Muscle layer of duodenum (tissue), 2 donors: Measurements from ENCODE around the gene HOXD12.

Experiments
- H3K27ac ChIP-seq: one replicate; pipeline ENCODE4 v1.7.0; 2013; ENCODE audit warnings: mild to moderate bottlenecking, low read length
- H3K27me3 ChIP-seq: one replicate; pipeline ENCODE4 v1.7.0; 2013; ENCODE audit warnings: low read depth, mild to moderate bottlenecking, control low read depth, low read length
- H3K36me3 ChIP-seq, 2 donors: one replicate each; pipeline ENCODE4 v1.7.0; 2013; ENCODE audit warnings: low read length in 2 of 2, control low read depth in 1 of 2, mild to moderate bottlenecking in 1 of 2; ENCODE audit not compliant: insufficient read depth in 2 of 2, control insufficient read depth in 1 of 2
- H3K4me1 ChIP-seq, 2 donors: one replicate each; pipeline ENCODE4 v1.7.0; 2013; ENCODE audit warnings: low read length in 2 of 2, mild to moderate bottlenecking in 2 of 2, control low read depth in 1 of 2, moderate library complexity in 1 of 2; ENCODE audit not compliant: insufficient read depth in 2 of 2, control insufficient read depth in 1 of 2
- H3K4me3 ChIP-seq, 2 donors: one replicate each; pipeline ENCODE4 v1.7.0; 2013; ENCODE audit warnings: low read length in 2 of 2, low read depth in 1 of 2, mild to moderate bottlenecking in 1 of 2
- H3K9me3 ChIP-seq, 2 donors: one replicate each; pipeline ENCODE4 v1.7.0; 2013; ENCODE audit warnings: low read length in 2 of 2, control low read depth in 1 of 2, mild to moderate bottlenecking in 1 of 2; ENCODE audit not compliant: control insufficient read depth in 1 of 2
- donor health status: healthy.

The HOXD12 gene

DNA sequence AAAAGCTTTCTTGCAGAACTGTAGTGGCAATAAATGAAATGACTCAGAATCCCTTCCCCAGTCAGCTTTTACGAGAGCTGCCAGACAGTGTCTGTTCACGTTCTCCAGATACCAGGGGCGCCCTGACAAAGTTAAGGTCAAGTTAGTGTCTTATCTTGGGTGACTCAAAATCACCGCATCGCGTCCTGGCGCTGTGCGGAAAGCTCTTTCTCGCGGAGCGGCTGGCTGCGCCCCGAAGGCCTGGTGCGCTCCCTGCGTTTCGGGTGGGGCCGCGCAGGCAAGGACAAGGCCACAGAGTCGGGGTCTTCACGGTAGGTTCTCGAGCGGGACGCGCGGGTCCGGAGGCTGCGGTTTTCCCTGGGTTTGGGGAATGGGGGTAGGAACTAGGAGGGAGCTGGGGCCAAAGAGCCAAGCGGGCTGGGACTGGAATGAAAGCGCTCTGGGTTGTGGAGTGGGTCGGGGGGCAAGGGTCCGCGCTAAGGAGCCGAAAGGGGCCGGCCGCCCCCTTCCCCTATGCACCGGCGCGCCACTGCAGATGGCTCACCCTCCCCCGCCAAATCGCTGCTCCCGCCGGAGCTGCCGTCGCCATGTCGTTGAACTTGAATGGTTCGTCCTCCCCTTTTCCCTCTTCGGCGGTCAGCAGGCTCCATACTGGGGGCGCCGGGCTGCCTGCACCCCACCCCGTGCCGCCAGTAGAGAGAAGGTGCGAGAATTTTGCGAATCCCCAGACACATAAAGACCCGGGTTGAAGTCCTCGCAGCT is 4.9 kb downstream of the HOXD12 start:
- Histone ChIP-seq H3K4me3 (no peak overlapping the region), H3K27ac (no peak overlapping the region), H3K36me3 (no peaks in the 10 kb centered on the region), H3K27me3 (peaks cover 89% of the 10 kb centered on the region), H3K9me3 (no peaks in the 10 kb centered on the region), H3K4me1 (peaks cover 0 to 49% of the 10 kb centered on the region in 2 donors)

- no peaks in the 10 kb centered on the region for H3K36me3 ChIP-seq
- peaks cover 89% of the 10 kb centered on the region for H3K27me3 ChIP-seq
- H3K4me1 ChIP-seq: peaks cover 0 to 42% of the 10 kb centered on the region in 2 donors
- peaks cover 0 to 2% of the 10 kb centered on the region in 2 donors for H3K9me3 ChIP-seq
- no peak overlapping the region for H3K4me3 ChIP-seq
- no peak overlapping the region for H3K27ac ChIP-seq
Observed at GRCh38 chr2:176105078-176105729, 5.6 kb downstream of the HOXD12 start.

GRCh38 chr2:176105730-176106580 is 6.4 kb downstream of the HOXD12 start:
- H3K9me3 ChIP-seq: peaks cover 0 to 9% of the 10 kb centered on the region in 2 donors
- no peaks in the 10 kb centered on the region for H3K36me3 ChIP-seq
- peaks cover 89% of the 10 kb centered on the region for H3K27me3 ChIP-seq
- no peak overlapping the region for H3K27ac ChIP-seq
- peaks cover 0 to 40% of the 10 kb centered on the region in 2 donors for H3K4me1 ChIP-seq
- H3K4me3 ChIP-seq: no peak overlapping the region

- no peaks in the 10 kb centered on the region for H3K36me3 ChIP-seq
- peak within 1 kb of the TSS in 1 of 2 donors; percentile 58 for H3K4me3 ChIP-seq
- H3K9me3 ChIP-seq: peaks cover 0 to 10% of the 10 kb centered on the region in 2 donors
- peaks cover 89% of the 10 kb centered on the region for H3K27me3 ChIP-seq
- no peak within 1 kb of the TSS for H3K27ac ChIP-seq
- H3K4me1 ChIP-seq: peaks cover 0 to 47% of the 10 kb centered on the region in 2 donors
Observed at GRCh38 chr2:176106581-176107539, 7.3 kb downstream of the HOXD12 start, which contains the start of gene HOXD11. Gene HOXD11 (plus strand): TSS chr2:176107280. CDS start chr2:176107356, 76 bp downstream.

DNA sequence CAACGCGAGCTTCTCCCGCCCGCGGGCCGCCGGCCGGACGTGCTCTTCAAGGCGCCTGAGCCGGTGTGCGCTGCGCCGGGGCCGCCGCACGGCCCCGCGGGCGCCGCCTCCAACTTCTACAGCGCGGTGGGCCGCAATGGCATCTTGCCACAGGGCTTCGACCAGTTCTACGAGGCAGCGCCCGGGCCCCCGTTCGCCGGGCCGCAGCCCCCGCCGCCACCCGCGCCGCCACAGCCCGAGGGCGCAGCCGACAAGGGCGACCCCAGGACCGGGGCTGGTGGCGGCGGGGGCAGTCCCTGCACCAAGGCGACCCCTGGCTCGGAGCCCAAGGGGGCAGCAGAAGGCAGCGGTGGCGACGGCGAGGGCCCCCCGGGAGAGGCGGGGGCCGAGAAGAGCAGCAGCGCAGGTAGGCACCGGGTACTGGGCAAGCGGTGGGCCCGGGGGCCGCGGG is 8.2 kb downstream of the HOXD12 start:
- Histone ChIP-seq H3K4me3 (no peak overlapping the region), H3K27ac (no peak overlapping the region), H3K4me1 (peaks cover 0 to 48% of the 10 kb centered on the region in 2 donors), H3K27me3 (peaks cover 89% of the 10 kb centered on the region), H3K36me3 (no peaks in the 10 kb centered on the region), H3K9me3 (peaks cover 0 to 10% of the 10 kb centered on the region in 2 donors)

GRCh38 chr2:176109192-176109901 is 9.8 kb downstream of the HOXD12 start:
- Histone ChIP-seq H3K36me3 (no peaks in the 10 kb centered on the region), H3K4me1 (peaks cover 0 to 39% of the 10 kb centered on the region in 2 donors), H3K4me3 (no peak overlapping the region), H3K27ac (no peak overlapping the region), H3K9me3 (peaks cover 0 to 10% of the 10 kb centered on the region in 2 donors), H3K27me3 (peaks cover 89% of the 10 kb centered on the region)

DNA sequence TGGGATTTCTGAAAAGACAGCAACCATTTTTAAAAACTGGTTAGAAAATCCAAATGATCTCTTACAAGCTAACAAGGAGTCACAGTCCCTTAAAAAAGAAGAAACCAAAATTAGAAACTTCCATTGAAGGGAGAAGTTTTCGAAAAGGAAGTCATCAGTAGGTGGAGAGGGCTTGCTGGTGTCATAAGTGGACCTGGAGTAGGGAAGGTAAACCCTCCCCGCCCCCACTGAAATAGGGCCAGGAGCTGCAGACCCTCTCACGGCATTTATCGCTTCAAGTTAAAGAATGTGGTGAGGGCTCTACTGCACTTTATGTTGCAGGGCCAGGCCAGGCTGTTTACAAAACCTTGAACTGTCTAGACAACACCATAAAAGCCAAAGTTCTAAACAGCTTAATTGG is 10.4 kb downstream of the HOXD12 start:
- peaks cover 0 to 10% of the 10 kb centered on the region in 2 donors for H3K9me3 ChIP-seq
- H3K4me1 ChIP-seq: peaks cover 0 to 33% of the 10 kb centered on the region in 2 donors
- H3K27me3 ChIP-seq: peaks cover 89% of the 10 kb centered on the region
- H3K36me3 ChIP-seq: no peaks in the 10 kb centered on the region
- H3K27ac ChIP-seq: no peak overlapping the region
- H3K4me3 ChIP-seq: no peak overlapping the region

- Histone ChIP-seq H3K27me3 (peaks cover 86% of the 10 kb centered on the region), H3K4me1 (peaks cover 0 to 27% of the 10 kb centered on the region in 2 donors), H3K27ac (no peak overlapping the region)
Observed at GRCh38 chr2:176110415-176111308, 11.1 kb downstream of the HOXD12 start.

DNA sequence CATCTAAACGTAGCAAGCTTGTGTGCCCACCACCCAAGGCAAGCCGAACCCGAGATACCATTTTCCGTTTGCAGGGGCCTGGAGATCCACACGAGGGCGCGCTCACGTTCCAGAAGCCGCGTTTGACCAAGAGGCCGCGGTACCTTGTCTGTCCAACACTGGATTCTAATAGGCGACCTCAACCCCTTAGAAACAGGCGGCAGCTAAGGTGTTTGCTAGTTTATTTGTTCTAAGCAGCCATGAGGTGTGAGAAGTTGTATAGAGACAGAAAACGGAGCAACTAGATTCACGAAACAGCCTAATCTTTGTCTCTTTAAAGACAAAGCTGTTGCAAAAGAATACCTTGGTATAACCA is 11.7 kb downstream of the HOXD12 start:
- H3K4me3 ChIP-seq: no peak overlapping the region
- H3K36me3 ChIP-seq: no peaks in the 10 kb centered on the region
- peaks cover 0 to 32% of the 10 kb centered on the region in 2 donors for H3K4me1 ChIP-seq
- H3K27me3 ChIP-seq: peaks cover 86% of the 10 kb centered on the region
- H3K27ac ChIP-seq: no peak overlapping the region
- peaks cover 0 to 10% of the 10 kb centered on the region in 2 donors for H3K9me3 ChIP-seq

More at GRCh38 chr2:176110415-176111308, 11.1 kb downstream of the HOXD12 start:
- Histone ChIP-seq H3K4me3 (no peak overlapping the region), H3K36me3 (no peaks in the 10 kb centered on the region), H3K9me3 (peaks cover 0 to 10% of the 10 kb centered on the region in 2 donors)
